Endodermal cell (in vitro differentiated cells): ENCODE data around the gene ZNF226. TPM values are rescaled to one million over a fixed set of nuclear protein-coding genes. Genes with fewer than 3 reads are reported as not detected.
A peak's percentile ranks its signal among the peaks of the same experiment; 100 is the strongest.
"Not testable (repeated sequence)": the region's sequence is repeated elsewhere in the genome, so short reads cannot be mapped to it uniquely, and the experiment has no call there.

Experiments
- DNase-seq: peaks from one replicate; pipeline ENCODE4 v3.0.0-alpha.2; 2017
- H3K27ac ChIP-seq: 2 replicates; pipeline ENCODE4 v1.5.1; 2013; ENCODE audit warnings: mild to moderate bottlenecking, low read depth, low read length, moderate library complexity
- H3K27me3 ChIP-seq: 2 replicates; pipeline ENCODE4 v1.6.1; 2013; ENCODE audit warnings: mild to moderate bottlenecking, low read length, moderate library complexity; ENCODE audit not compliant: insufficient read depth, control insufficient read depth, poor library complexity, severe bottlenecking
- H3K36me3 ChIP-seq: 2 replicates; pipeline ENCODE4 v1.7.0; 2013; ENCODE audit warnings: mild to moderate bottlenecking, low read length, moderate library complexity; ENCODE audit not compliant: control insufficient read depth, insufficient read depth
- H3K4me1 ChIP-seq: one replicate; pipeline ENCODE4 v1.7.0; 2013; ENCODE audit warnings: low read length; ENCODE audit not compliant: control insufficient read depth, insufficient read depth
- H3K4me3 ChIP-seq: 2 replicates; pipeline ENCODE4 v1.5.1; 2013; ENCODE audit warnings: mild to moderate bottlenecking, low read length, moderate library complexity
- H3K9ac ChIP-seq: 2 replicates; pipeline ENCODE4 v1.6.1; 2013; ENCODE audit warnings: mild to moderate bottlenecking, low read length, moderate library complexity; ENCODE audit not compliant: poor library complexity, severe bottlenecking; ENCODE audit errors: extremely low read depth
- H3K9me3 ChIP-seq: 2 replicates; pipeline ENCODE4 v1.6.1; 2013; ENCODE audit warnings: mild to moderate bottlenecking, low read length, moderate library complexity; ENCODE audit not compliant: control insufficient read depth
- H3K27ac Mint-ChIP-seq: 2 replicates; pipeline ENCODE4 v1.8.0; 2020; ENCODE audit warnings: mixed read lengths
- H3K27me3 Mint-ChIP-seq: 2 replicates; pipeline ENCODE4 v1.8.0; 2021; ENCODE audit warnings: mild to moderate bottlenecking, mixed read lengths; ENCODE audit not compliant: insufficient read depth
- H3K36me3 Mint-ChIP-seq: 2 replicates; pipeline ENCODE4 v1.8.0; 2020; ENCODE audit warnings: low read depth, mixed read lengths
- H3K4me1 Mint-ChIP-seq: 2 replicates; pipeline ENCODE4 v1.8.0; 2020; ENCODE audit warnings: mixed read lengths
- H3K4me3 Mint-ChIP-seq: 2 replicates; pipeline ENCODE4 v1.8.0; 2020; ENCODE audit warnings: mild to moderate bottlenecking, moderate library complexity, mixed read lengths
- H3K9me3 Mint-ChIP-seq: 2 replicates; pipeline ENCODE4 v1.8.0; 2020; ENCODE audit warnings: mild to moderate bottlenecking, mixed read lengths
- WGBS, 2 experiments: methylation state at CpG; one replicate each; pipeline versions ENCODE4 v1.1.5 to v1.1.7; 2013; ENCODE audit warnings: missing lambda C conversion rate in 2 of 2, mixed read lengths in 1 of 2; ENCODE audit not compliant: insufficient coverage in 1 of 2, insufficient read length in 1 of 2; 5-methylcytosine and 5-hydroxymethylcytosine counted together
- total RNA-seq, 2 donors: library from RNA; stranded (reverse); fragmentation: NEBNext Ultra II Directional in 1 of 2; extraction: Animal tissue kit (Norgen Biotek cat#: 25700) in 1 of 2; gene quantifications; 2 replicates in 1 of 2; 3 replicates in 1 of 2; pipeline ENCODE4 v1.2.1, GENCODE V29; 2021
- TF ChIP-seq, protein P1 (sequence below): fragments of 200-600 bp; sonication (generic); conservative IDR thresholded peaks from 2 replicates; pipeline ENCODE4 v1.5.0; 2021; ENCODE audit warnings: antibody characterized with exemption, mild to moderate bottlenecking

ZNF226 gene
- total RNA-seq, 2 donors from 2014 or later = 21.0 to 28.0 TPM

DNA sequence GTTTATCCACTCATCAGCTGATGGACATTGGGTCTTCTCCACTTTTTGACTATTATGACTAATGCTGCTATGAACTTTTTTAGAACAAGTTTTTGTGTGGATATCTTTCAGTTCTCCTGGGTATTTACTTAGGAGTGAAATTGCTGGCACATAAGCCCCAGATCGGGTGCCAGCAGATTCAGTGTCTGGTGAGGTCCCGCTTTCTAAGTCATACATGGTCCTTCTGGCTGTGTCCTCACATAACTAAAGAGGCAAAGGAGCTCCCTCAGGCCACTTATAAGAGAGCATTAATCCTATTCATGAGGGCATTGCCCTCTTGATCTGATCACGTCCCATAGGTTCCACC is 600 bp upstream of the ZNF226 start:
- peaks cover 25% of the 10 kb centered on the region for H3K36me3 ChIP-seq
- H3K4me3 Mint-ChIP-seq = peak overlapping the region; percentile 93
- TF ChIP-seq, protein P1, sequence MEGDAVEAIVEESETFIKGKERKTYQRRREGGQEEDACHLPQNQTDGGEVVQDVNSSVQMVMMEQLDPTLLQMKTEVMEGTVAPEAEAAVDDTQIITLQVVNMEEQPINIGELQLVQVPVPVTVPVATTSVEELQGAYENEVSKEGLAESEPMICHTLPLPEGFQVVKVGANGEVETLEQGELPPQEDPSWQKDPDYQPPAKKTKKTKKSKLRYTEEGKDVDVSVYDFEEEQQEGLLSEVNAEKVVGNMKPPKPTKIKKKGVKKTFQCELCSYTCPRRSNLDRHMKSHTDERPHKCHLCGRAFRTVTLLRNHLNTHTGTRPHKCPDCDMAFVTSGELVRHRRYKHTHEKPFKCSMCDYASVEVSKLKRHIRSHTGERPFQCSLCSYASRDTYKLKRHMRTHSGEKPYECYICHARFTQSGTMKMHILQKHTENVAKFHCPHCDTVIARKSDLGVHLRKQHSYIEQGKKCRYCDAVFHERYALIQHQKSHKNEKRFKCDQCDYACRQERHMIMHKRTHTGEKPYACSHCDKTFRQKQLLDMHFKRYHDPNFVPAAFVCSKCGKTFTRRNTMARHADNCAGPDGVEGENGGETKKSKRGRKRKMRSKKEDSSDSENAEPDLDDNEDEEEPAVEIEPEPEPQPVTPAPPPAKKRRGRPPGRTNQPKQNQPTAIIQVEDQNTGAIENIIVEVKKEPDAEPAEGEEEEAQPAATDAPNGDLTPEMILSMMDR = no peak
- H3K27me3 Mint-ChIP-seq = peaks cover 27% of the 10 kb centered on the region
- H3K9ac ChIP-seq = peak overlapping the region; percentile 69
- no peak overlapping the region for H3K27ac ChIP-seq
- DNase-seq = no peak
- 66 to 93% methylated on average over 2 to 3 of the region's 3 CpGs for WGBS, 2 experiments
- peaks cover 26% of the 10 kb centered on the region for H3K36me3 Mint-ChIP-seq
- peak overlapping the region; percentile 92 for H3K4me3 ChIP-seq
- H3K9me3 ChIP-seq = peaks cover 7% of the 10 kb centered on the region
- H3K4me1 Mint-ChIP-seq = peaks cover 9% of the 10 kb centered on the region
- H3K4me1 ChIP-seq = no peaks in the 10 kb centered on the region
- peaks cover 5% of the 10 kb centered on the region for H3K27me3 ChIP-seq
- peak overlapping the region; percentile 98 for H3K27ac Mint-ChIP-seq
- peaks cover 3% of the 10 kb centered on the region for H3K9me3 Mint-ChIP-seq

DNA sequence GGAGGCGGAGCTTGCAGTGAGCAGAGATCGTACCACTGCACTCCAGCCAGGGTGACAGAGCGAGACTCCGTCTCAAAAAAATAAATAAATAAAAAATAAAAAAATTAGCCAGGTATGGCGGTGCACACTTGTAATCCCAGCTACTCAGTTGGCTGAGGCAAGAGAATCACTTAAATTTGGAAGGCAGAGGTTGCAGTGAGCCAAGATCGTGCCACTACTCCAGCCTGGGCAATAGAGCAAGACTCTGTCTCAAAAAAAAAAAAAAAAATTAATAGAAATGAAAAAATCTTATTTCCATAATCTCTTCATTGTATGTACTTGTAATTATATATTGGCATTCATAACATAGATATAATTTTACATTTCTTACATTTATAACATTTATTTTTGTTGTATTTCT is 5.8 kb downstream of the ZNF226 start:
- H3K27me3 Mint-ChIP-seq, H3K27ac Mint-ChIP-seq, H3K4me1 Mint-ChIP-seq, H3K4me1 ChIP-seq, H3K9ac ChIP-seq, H3K4me3 ChIP-seq, DNase-seq, H3K27me3 ChIP-seq, H3K4me3 Mint-ChIP-seq, H3K27ac ChIP-seq: not testable (repeated sequence)
- peaks cover 81% of the 10 kb centered on the region for H3K36me3 ChIP-seq
- WGBS, 2 experiments = 80 to 98% methylated on average over 1 to 6 of the region's 6 CpGs
- peaks cover 82% of the 10 kb centered on the region for H3K36me3 Mint-ChIP-seq
- peaks cover 35% of the 10 kb centered on the region for H3K9me3 ChIP-seq
- H3K9me3 Mint-ChIP-seq = peaks cover 31% of the 10 kb centered on the region

DNA sequence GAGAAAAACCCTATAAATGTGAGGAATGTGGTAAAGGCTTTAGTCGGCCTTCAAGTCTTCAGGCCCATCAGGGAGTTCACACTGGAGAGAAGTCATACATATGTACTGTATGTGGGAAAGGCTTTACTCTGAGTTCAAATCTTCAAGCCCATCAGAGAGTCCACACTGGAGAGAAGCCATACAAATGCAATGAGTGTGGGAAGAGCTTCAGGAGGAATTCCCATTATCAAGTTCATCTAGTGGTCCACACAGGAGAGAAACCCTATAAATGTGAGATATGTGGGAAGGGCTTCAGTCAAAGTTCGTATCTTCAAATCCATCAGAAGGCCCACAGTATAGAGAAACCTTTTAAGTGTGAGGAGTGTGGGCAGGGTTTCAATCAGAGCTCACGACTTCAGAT is 11.7 kb downstream of the ZNF226 start:
- peaks cover 74% of the 10 kb centered on the region for H3K9me3 Mint-ChIP-seq
- Histone ChIP-seq H3K27ac (no peak overlapping the region), H3K9me3 (peaks cover 58% of the 10 kb centered on the region), H3K27me3 (no peaks in the 10 kb centered on the region), H3K4me1 (no peaks in the 10 kb centered on the region), H3K9ac (no peak overlapping the region), H3K4me3 (peak overlapping the region; percentile 25), H3K36me3 (peaks cover 65% of the 10 kb centered on the region)
- no peak for DNase-seq
- no peak overlapping the region for H3K4me3 Mint-ChIP-seq
- peaks cover under 1% of the 10 kb centered on the region for H3K27me3 Mint-ChIP-seq
- peaks cover 68% of the 10 kb centered on the region for H3K36me3 Mint-ChIP-seq
- 93 to 94% methylated on average over 3 of the region's 3 CpGs for whole genome bisulfite sequencing, 2 experiments
- H3K27ac Mint-ChIP-seq = no peak overlapping the region
- no peaks in the 10 kb centered on the region for H3K4me1 Mint-ChIP-seq
- TF ChIP-seq, protein P1 = no peak

DNA sequence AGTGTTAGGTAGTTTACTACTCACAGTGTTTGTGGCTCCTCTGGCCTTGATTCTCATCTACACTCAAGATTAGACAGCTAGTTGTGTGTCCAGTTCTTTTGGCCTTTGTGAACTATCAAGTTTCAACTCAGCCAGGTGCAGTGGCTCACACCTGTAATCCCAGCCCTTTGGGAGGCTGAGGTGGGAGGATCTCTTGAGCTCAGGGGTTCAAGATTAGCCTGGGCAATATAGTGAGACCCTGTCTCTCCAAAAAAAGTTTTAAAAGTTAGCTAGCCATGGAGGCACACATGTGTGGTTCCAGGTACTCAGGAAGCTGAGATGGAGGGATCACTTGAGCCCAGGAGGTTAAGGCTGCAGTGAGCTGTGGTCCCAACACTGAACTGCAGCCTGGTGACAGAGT is 16.1 kb downstream of the ZNF226 start:
- no peaks in the 10 kb centered on the region for H3K4me1 ChIP-seq
- H3K9me3 ChIP-seq = peaks cover 27% of the 10 kb centered on the region
- Mint-ChIP-seq H3K4me3 (no peak overlapping the region), H3K9me3 (peaks cover 40% of the 10 kb centered on the region), H3K36me3 (peaks cover 24% of the 10 kb centered on the region), H3K4me1 (no peaks in the 10 kb centered on the region), H3K27ac (no peak overlapping the region), H3K27me3 (peaks cover 13% of the 10 kb centered on the region)
- H3K9ac ChIP-seq = no peak overlapping the region
- H3K27me3 ChIP-seq = peaks cover 3% of the 10 kb centered on the region
- no peak for DNase-seq
- H3K36me3 ChIP-seq = peaks cover 21% of the 10 kb centered on the region
- H3K27ac ChIP-seq = no peak overlapping the region
- H3K4me3 ChIP-seq = no peak overlapping the region
- TF ChIP-seq, protein P1 = no peak
